ENCODE measurements around the gene OR4D11. TPM values are rescaled to one million over a fixed set of nuclear protein-coding genes. Genes with fewer than 3 reads are reported as not detected.

The OR4D11 gene
- total and polyA plus RNA-seq, 9 of the 15 experiments (the other 6 are each of a cell fraction or from before 2014, with no cell fraction given), result not detected

GRCh38 chr11:59532620-59533019, 29.2 kb downstream of the OR4D11 start:
- no peak overlapping the region for H2AFZ ChIP-seq (ENCODE audit: low read depth, low read length)
- in situ Hi-C loops (cut with MboI) (no loop called here), intact Hi-C loops (cut with micrococcal nuclease) (no loop called here)
- H3K9me3 ChIP-seq (replicated peaks; ENCODE audit: control insufficient read depth, insufficient read depth, low read depth, low read length), result no peaks in the 10 kb centered on the region
- 52% methylated on average over 2 of the region's 2 CpGs for WGBS (ENCODE audit: insufficient coverage, low coverage, missing lambda C conversion rate)
- DNase-seq (ENCODE audit: extremely low read depth in 1 of 4, low spot score in 3 of 4) (no peak), FAIRE-seq (no peak), ATAC-seq (no peak)
- ChIA-PET POLR2A (interaction anchor here (0.6 to 1.1 kb wide), 2 partner anchors 8 to 14 kb away, joined by 3 read pairs; no protein-coding TSS in a partner anchor), CTCF (ENCODE audit: low intra/inter-chr PET ratio) (interaction anchor here (0.6 kb wide), 1 partner anchor 148 kb away, joined by 6 read pairs; no protein-coding TSS in a partner anchor)
- no peak overlapping the region for H3K4me3 ChIP-seq
- H3K27ac ChIP-seq (ENCODE audit: extremely low read depth, low read depth, low read length), result no peak overlapping the region; the same call in 2 of the 3 replicates
- no peaks in the 10 kb centered on the region for H3K79me2 ChIP-seq (ENCODE audit: control insufficient read depth, insufficient read depth, low read length)
- no peak for TF ChIP-seq CREM (IDR thresholded peaks at IDR 0.05; ENCODE audit: low read depth)
- TF ChIP-seq KDM1A (IDR thresholded peaks at IDR 0.05), result 0 out of 4 replicates have a peak, but pooled peaks of 1 of the 2 experiments have one; percentile 25
- no peak for TF ChIP-seq UBTF (IDR thresholded peaks at IDR 0.05; ENCODE audit: borderline replicate concordance in 1 of 2, low read depth in 2 of 2, low read length in 2 of 2)
- no TSS peak for BruUV-seq (replicated peaks)
- H3K27me3 ChIP-seq (ENCODE audit: control insufficient read depth in 2 of 2, insufficient read depth in 2 of 2, low read length in 2 of 2), result no peaks in the 10 kb centered on the region
- H3K9me1 ChIP-seq (ENCODE audit: control insufficient read depth, insufficient read depth, low read length), result no peaks in the 10 kb centered on the region
- no peaks in the 10 kb centered on the region for H3K36me3 ChIP-seq (ENCODE audit: control insufficient read depth, insufficient read depth, low read length)
- H4K20me1 ChIP-seq (replicated peaks; ENCODE audit: control insufficient read depth, insufficient read depth, low read length), result no peaks in the 10 kb centered on the region
- H3K9ac ChIP-seq (ENCODE audit: insufficient read depth in 1 of 2, low read depth in 2 of 2, low read length in 2 of 2), result no peak overlapping the region
- peaks cover 0 to 3% of the 10 kb centered on the region in 2 experiments; a peak in 2 of 5 replicates for H3K4me1 ChIP-seq (replicated peaks in 1 of 2; ENCODE audit: control insufficient read depth in 2 of 2, insufficient read depth in 2 of 2, low read length in 2 of 2)
- H3K4me2 ChIP-seq (ENCODE audit: insufficient read depth, low read length), result no peak overlapping the region

Measured in K562 (cell line).